GM12892 (cell line): Measurements from ENCODE around the gene STX3.

Experiments
- POLR2A ChIP-seq: IDR thresholded peaks from 2 replicates; pipeline ENCODE4 v1.6.1; 2011; ENCODE audit warnings: low read depth, low read length, control low read depth
- POLR2AphosphoS5 ChIP-seq: IDR thresholded peaks from 2 replicates; pipeline ENCODE4 v1.6.1; 2011; ENCODE audit warnings: low read depth, low read length, control low read depth
- TAF1 ChIP-seq: IDR thresholded peaks from 2 replicates; pipeline ENCODE4 v1.6.1; 2011; ENCODE audit warnings: low read depth, mild to moderate bottlenecking, control low read depth, low read length, borderline replicate concordance

DNA sequence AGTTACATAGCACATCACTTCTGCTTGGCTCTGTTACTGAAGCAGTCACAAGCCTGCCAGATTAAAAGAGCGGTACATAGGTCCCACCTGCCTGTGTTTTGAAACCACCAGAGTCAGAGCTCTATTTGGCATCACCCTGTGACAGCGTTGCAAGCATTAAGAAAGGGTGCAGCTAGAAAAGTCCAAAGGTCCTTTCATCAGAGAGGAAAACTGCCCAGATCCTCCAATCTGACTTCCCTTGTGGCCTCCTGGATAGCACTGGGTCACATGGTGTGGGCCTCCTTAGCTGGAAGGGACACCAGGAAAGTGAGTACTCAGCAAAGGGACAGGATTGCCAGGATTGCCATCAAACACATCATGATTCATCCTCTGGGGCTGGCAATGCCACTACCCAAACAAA lies 22.9 kb downstream of the STX3 start:
- TF ChIP-seq POLR2A (no peak), POLR2AphosphoS5 (no peak), TAF1 (no peak)
